Smooth muscle cell (in vitro differentiated cells): ENCODE measurements around the gene KLC4. TPM values are rescaled to one million over a fixed set of nuclear protein-coding genes. Genes with fewer than 3 reads are reported as not detected.

Source experiments
- DNase-seq: peaks from one replicate; lab custom pipeline; 2025; ENCODE audit not compliant: unreplicated experiment; lab: John Stamatoyannopoulos, UW
- H2AFZ ChIP-seq: fragments of 200-600 bp; sonication (generic); 2 replicates; pipeline ENCODE4 v1.6.0; 2016; ENCODE audit warnings: antibody characterized with exemption, low read depth, mild to moderate bottlenecking
- H3F3A ChIP-seq: fragments of 200-600 bp; sonication (generic); 2 replicates; pipeline ENCODE4 v1.6.0; 2017; ENCODE audit warnings: antibody characterized with exemption, low read depth
- H3K27ac ChIP-seq: fragments of 200-600 bp; sonication (generic); 2 replicates; pipeline ENCODE4 v1.5.1; 2016; ENCODE audit warnings: low read depth, mild to moderate bottlenecking
- H3K27me3 ChIP-seq: fragments of 200-600 bp; sonication (generic); 2 replicates; pipeline ENCODE4 v1.6.1; 2016; ENCODE audit warnings: low read depth, mild to moderate bottlenecking
- H3K36me3 ChIP-seq: fragments of 200-600 bp; sonication (generic); 2 replicates; pipeline ENCODE4 v1.5.1; 2016; ENCODE audit warnings: low read depth
- H3K4me1 ChIP-seq: fragments of 200-600 bp; sonication (generic); 2 replicates; pipeline ENCODE4 v1.5.1; 2016; ENCODE audit warnings: low read depth
- H3K4me2 ChIP-seq: fragments of 200-600 bp; sonication (generic); 2 replicates; pipeline ENCODE4 v1.6.0; 2016; ENCODE audit warnings: mild to moderate bottlenecking
- H3K4me3 ChIP-seq: fragments of 200-600 bp; sonication (generic); 2 replicates; pipeline ENCODE4 v1.5.1; 2016; ENCODE audit warnings: mild to moderate bottlenecking
- H3K79me2 ChIP-seq: fragments of 200-600 bp; sonication (generic); 2 replicates; pipeline ENCODE4 v1.6.0; 2016; ENCODE audit warnings: low read depth, mild to moderate bottlenecking
- H3K9ac ChIP-seq: fragments of 200-600 bp; sonication (generic); 2 replicates; pipeline ENCODE4 v1.6.0; 2016; ENCODE audit warnings: low read depth
- H3K9me3 ChIP-seq: fragments of 200-600 bp; sonication (generic); replicated peaks from 2 replicates; pipeline ENCODE4 v1.5.1; 2016; ENCODE audit warnings: low read depth
- H4K20me1 ChIP-seq: fragments of 200-600 bp; sonication (generic); 2 replicates; pipeline ENCODE4 v1.6.0; 2016; ENCODE audit warnings: low read depth
- CTCF ChIP-seq: fragments of 200-600 bp; sonication (generic); IDR thresholded peaks from 2 replicates; pipeline ENCODE4 v1.5.1; 2017; ENCODE audit warnings: borderline replicate concordance, mild to moderate bottlenecking, antibody characterized with exemption; ENCODE audit not compliant: insufficient read depth, poor library complexity, severe bottlenecking
- WGBS: methylation state at CpG from one replicate; pipeline ENCODE4 v1.1.7; 2016; ENCODE audit warnings: low lambda C conversion rate; 5-methylcytosine and 5-hydroxymethylcytosine counted together
- polyA plus RNA-seq: library from polyadenylated mRNA; unstranded; fragments of >200 nt; fragmentation: Nextera tagmentation; extraction: Ambion mirVana; gene quantifications from 2 replicates; pipeline ENCODE4 v1.2.1, GENCODE V29; 2016
- total RNA-seq: library from RNA; depleted of rRNA; stranded (reverse); fragments of >200 nt; gene quantifications from 2 replicates; pipeline ENCODE4 v1.2.3, GENCODE V29; 2014

The KLC4 gene
- total and polyA plus RNA-seq, 2 experiments from 2014 or later, result 20.0 to 25.7 TPM

- Histone ChIP-seq H3K9me3 (no peaks in the 10 kb centered on the region), H3K4me3 (no peak overlapping the region), H2AFZ (no peak overlapping the region), H3K27me3 (no peaks in the 10 kb centered on the region), H3K4me1 (peaks cover 13% of the 10 kb centered on the region), H3K36me3 (no peaks in the 10 kb centered on the region), H4K20me1 (no peaks in the 10 kb centered on the region), H3K4me2 (no peak overlapping the region), H3K27ac (no peak overlapping the region), H3K79me2 (peaks cover 30% of the 10 kb centered on the region), H3F3A (no peaks in the 10 kb centered on the region), H3K9ac (no peak overlapping the region)
- WGBS, result over 99% methylated on average over 7 of the region's 7 CpGs
- TF ChIP-seq CTCF, result no peak
- no peak for DNase-seq
Measured at GRCh38 chr6:43047998-43048397, 11.4 kb upstream of the KLC4 start.

- H3K27me3 ChIP-seq, result no peaks in the 10 kb centered on the region
- H3K4me2 ChIP-seq, result peak overlapping the region; percentile 97
- H3K79me2 ChIP-seq, result peaks cover 36% of the 10 kb centered on the region
- H3K9me3 ChIP-seq, result no peaks in the 10 kb centered on the region
- no peaks in the 10 kb centered on the region for H4K20me1 ChIP-seq
- 97% methylated on average over 17 of the region's 17 CpGs for WGBS
- no peak for TF ChIP-seq CTCF
- H3F3A ChIP-seq, result peaks cover 2% of the 10 kb centered on the region
- no peak for DNase-seq
- H3K4me3 ChIP-seq, result no peak overlapping the region
- H3K4me1 ChIP-seq, result peaks cover 13% of the 10 kb centered on the region
- H3K27ac ChIP-seq, result no peak overlapping the region
- no peaks in the 10 kb centered on the region for H3K36me3 ChIP-seq
- H2AFZ ChIP-seq, result no peak overlapping the region
- peak overlapping the region; percentile 30 for H3K9ac ChIP-seq
Measured at GRCh38 chr6:43050981-43051380, 8.4 kb upstream of the KLC4 start.

- Histone ChIP-seq H3K9me3 (no peaks in the 10 kb centered on the region), H2AFZ (no peak overlapping the region), H3K4me3 (peak overlapping the region; percentile 80), H3K27me3 (no peaks in the 10 kb centered on the region), H3K79me2 (peaks cover 36% of the 10 kb centered on the region), H3F3A (peaks cover 2% of the 10 kb centered on the region), H3K4me1 (peaks cover 13% of the 10 kb centered on the region), H4K20me1 (no peaks in the 10 kb centered on the region), H3K27ac (no peak overlapping the region), H3K4me2 (peak overlapping the region; percentile 97), H3K9ac (peak overlapping the region; percentile 90), H3K36me3 (no peaks in the 10 kb centered on the region)
- no peak for DNase-seq
- TF ChIP-seq CTCF, result no peak
- WGBS, result 87% methylated on average over 19 of the region's 19 CpGs
Measured at GRCh38 chr6:43052225-43052841, 7.1 kb upstream of the KLC4 start.
